ENCODE results near the gene GTPBP8. TPM values are rescaled to one million over a fixed set of nuclear protein-coding genes. Genes with fewer than 3 reads are reported as not detected.

GTPBP8 gene
- total RNA-seq, 1 experiment from 2014 or later, result 16.4 TPM

DNA sequence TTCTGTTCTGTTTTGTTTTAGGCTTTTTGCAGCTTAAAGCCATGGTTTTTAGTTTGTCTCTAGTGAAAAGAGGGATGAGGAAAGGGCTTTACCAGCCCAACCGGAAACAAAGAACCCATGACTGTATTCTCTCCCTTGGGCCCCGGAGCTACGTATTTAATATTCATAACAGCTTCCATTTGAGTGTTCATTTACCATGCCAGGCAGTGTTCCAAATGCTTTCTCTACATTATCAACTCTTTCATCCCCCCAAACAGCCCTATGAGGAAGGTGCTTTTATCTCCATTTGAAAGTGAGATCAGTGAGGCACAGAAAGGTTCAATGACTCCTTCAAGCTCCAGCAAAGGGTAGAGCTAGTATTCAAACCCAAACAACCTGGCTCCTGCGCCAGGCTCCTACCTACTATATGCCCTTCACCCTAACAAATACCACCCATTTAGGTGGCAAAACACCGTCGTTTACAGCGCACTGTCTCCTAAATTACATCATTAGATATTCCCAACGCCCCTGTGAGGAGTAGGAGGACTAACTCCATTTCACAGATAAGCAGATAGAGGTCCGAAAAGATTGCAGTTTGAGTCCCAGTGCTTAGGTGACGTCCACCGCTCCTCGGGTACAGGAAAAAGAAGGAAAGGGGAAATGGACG is 27.9 kb downstream of the GTPBP8 start (continued):
- TF ChIP-seq, protein P1, sequence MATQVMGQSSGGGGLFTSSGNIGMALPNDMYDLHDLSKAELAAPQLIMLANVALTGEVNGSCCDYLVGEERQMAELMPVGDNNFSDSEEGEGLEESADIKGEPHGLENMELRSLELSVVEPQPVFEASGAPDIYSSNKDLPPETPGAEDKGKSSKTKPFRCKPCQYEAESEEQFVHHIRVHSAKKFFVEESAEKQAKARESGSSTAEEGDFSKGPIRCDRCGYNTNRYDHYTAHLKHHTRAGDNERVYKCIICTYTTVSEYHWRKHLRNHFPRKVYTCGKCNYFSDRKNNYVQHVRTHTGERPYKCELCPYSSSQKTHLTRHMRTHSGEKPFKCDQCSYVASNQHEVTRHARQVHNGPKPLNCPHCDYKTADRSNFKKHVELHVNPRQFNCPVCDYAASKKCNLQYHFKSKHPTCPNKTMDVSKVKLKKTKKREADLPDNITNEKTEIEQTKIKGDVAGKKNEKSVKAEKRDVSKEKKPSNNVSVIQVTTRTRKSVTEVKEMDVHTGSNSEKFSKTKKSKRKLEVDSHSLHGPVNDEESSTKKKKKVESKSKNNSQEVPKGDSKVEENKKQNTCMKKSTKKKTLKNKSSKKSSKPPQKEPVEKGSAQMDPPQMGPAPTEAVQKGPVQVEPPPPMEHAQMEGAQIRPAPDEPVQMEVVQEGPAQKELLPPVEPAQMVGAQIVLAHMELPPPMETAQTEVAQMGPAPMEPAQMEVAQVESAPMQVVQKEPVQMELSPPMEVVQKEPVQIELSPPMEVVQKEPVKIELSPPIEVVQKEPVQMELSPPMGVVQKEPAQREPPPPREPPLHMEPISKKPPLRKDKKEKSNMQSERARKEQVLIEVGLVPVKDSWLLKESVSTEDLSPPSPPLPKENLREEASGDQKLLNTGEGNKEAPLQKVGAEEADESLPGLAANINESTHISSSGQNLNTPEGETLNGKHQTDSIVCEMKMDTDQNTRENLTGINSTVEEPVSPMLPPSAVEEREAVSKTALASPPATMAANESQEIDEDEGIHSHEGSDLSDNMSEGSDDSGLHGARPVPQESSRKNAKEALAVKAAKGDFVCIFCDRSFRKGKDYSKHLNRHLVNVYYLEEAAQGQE (IDR thresholded peaks at IDR 0.05; ENCODE audit: low read depth), result no peak
- TF ChIP-seq, protein P2, sequence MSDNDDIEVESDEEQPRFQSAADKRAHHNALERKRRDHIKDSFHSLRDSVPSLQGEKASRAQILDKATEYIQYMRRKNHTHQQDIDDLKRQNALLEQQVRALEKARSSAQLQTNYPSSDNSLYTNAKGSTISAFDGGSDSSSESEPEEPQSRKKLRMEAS (IDR thresholded peaks at IDR 0.05), result no peak
- TF ChIP-seq ZNF274 (IDR thresholded peaks at IDR 0.05; ENCODE audit: low read depth, low read length), result no peak
- TF ChIP-seq YY1 (IDR thresholded peaks at IDR 0.05; ENCODE audit: extremely low read depth, insufficient replicate concordance, low read depth, low read length), result no peak
- no peak for TF ChIP-seq SRF (IDR thresholded peaks at IDR 0.05; ENCODE audit: low read depth)

DNA sequence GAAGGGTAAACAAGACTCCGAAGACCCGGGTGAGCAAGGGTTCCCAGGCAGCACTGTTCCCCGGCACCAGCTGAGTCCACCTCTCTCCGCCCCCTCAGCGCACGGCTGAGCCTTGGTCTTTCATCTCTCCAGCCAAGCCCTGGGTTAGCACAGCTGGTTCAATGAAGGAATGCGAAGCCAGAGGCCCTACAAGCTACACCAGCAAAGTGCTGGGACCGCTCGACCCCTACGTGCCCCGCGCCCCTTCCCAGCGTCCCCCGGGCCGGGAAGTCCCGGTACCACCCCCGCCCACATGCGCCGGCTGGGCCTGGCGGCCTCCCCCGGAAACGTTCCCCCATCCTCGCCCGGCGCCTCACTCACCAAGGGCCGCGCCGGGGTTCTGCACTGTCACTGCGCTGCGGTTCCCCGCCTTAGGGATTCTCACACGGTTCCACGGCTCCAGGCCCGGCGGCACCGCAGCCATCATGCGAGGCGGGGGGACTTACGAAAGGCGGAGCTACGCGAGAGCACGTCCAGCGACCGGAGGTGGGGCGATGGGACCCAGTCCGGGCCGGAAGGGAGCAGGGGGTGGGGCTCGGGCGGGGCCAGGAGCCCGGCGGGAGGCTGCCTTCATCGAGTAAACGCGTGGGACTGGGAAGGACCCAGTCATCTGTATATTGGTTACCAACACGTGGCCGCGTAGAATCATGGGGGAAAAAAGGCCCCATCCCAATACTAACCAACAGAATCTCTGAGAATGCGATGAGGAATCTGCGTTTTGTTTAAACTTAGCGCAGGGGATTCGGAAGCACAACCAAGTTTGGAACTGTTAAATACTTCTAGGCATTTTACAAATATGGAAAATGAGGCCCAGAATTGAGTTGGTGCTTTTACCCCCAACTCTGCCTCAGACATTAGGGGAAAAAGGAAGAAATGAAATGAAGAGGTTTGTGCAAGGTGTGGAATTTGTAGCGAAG is 28.7 kb downstream of the GTPBP8 start:
- Histone ChIP-seq H3K9ac (ENCODE audit: low read length) (peak overlapping the region; percentile 82), H2AFZ (ENCODE audit: low read depth, low read length, poor library complexity, severe bottlenecking) (peak overlapping the region; percentile 66), H3K9me3 (ENCODE audit: control insufficient read depth in 1 of 2, insufficient read depth in 1 of 2, low read depth in 1 of 2, low read length in 2 of 2) (no peaks in the 10 kb centered on the region), H3K27me3 (ENCODE audit: insufficient read depth, low read length) (no peaks in the 10 kb centered on the region), H3K4me3 (replicated peaks in 1 of 2; ENCODE audit: low read depth in 1 of 2, low read length in 2 of 2) (peak overlapping the region; percentile 78 to 85), H4K20me1 (ENCODE audit: insufficient read depth) (no peaks in the 10 kb centered on the region), H3K79me2 (ENCODE audit: insufficient read depth, low read length) (peaks cover 50% of the 10 kb centered on the region), H3K27ac (ENCODE audit: low read depth, low read length) (peak overlapping the region; percentile 85), H3K9me2 (ENCODE audit: insufficient read depth) (no peaks in the 10 kb centered on the region), H3K4me2 (ENCODE audit: low read length) (peak overlapping the region; percentile 82), H3K36me3 (ENCODE audit: control insufficient read depth in 1 of 2, insufficient read depth in 2 of 2, low read length in 2 of 2) (peaks cover 16 to 20% of the 10 kb centered on the region in 2 experiments; a peak in 3 of 4 replicates), H3K4me1 (ENCODE audit: control insufficient read depth in 1 of 2, insufficient read depth in 2 of 2, low read length in 2 of 2) (peaks cover 9 to 17% of the 10 kb centered on the region in 2 experiments; a peak in 3 of 4 replicates)
- DNase-seq (ENCODE audit: low read depth, low spot score) (peak; percentile 82), ATAC-seq (peak; percentile 98)
- ChIA-PET CTCF (interaction anchor here (0.6 to 2.1 kb wide), 6 partner anchors 13 to 630 kb away, joined by 3 to 9 read pairs (median 6); no protein-coding TSS in a partner anchor), RAD21 (ENCODE audit: low non-redundant PET in 1 of 2, low total read pairs in 2 of 2, uncharacterized antibody in 2 of 2, unreplicated experiment in 2 of 2) (interaction anchor here in 1 of 2 experiments (0.7 kb wide), 2 partner anchors 12 to 889 kb away, joined by 3 to 4 read pairs; no protein-coding TSS in a partner anchor), POLR2A (interaction anchor here (1.0 to 1.2 kb wide), 4 partner anchors 11 to 28 kb away, joined by 4 to 5 read pairs (median 4); partner anchors contain the start of gene GTPBP8)
- TSS peak; percentile 63 for BruUV-seq (replicated peaks)
- intact Hi-C loops (cut with micrococcal nuclease), result no loop called here
- TF ChIP-seq ZFX (IDR thresholded peaks at IDR 0.05) (peak; percentile 89), ELF1 (IDR thresholded peaks at IDR 0.05; ENCODE audit: borderline replicate concordance, low read depth) (peak; percentile 45; the same call in 1 of the 2 replicates), SRF (IDR thresholded peaks at IDR 0.05; ENCODE audit: low read depth) (no peak), CEBPB (IDR thresholded peaks at IDR 0.05; ENCODE audit: low read depth) (no peak; the same call in 1 of the 2 replicates), YY1 (IDR thresholded peaks at IDR 0.05; ENCODE audit: extremely low read depth, insufficient replicate concordance, low read depth, low read length) (peak; percentile 86), POLR2AphosphoS5 (IDR thresholded peaks at IDR 0.05; ENCODE audit: low read depth, low read length) (peak; percentile 52; the same call in 1 of the 2 replicates), EGR1 (IDR thresholded peaks at IDR 0.05; ENCODE audit: low read depth) (peak; percentile 86), SP1 (IDR thresholded peaks at IDR 0.05; ENCODE audit: low read depth) (peak; percentile 61), CBX3 (IDR thresholded peaks at IDR 0.05; ENCODE audit: low read depth) (0 out of 2 replicates have a peak, but pooled peaks have one; percentile 73), SIN3A (IDR thresholded peaks at IDR 0.05; ENCODE audit: low read depth) (peak; percentile 80), POLR2A (IDR thresholded peaks at IDR 0.05; ENCODE audit: borderline replicate concordance, extremely low read depth, insufficient read depth, insufficient read length) (peak; percentile 74)
- TF ChIP-seq, protein P2 (IDR thresholded peaks at IDR 0.05), result peak; percentile 97
- TF ChIP-seq, protein P3, sequence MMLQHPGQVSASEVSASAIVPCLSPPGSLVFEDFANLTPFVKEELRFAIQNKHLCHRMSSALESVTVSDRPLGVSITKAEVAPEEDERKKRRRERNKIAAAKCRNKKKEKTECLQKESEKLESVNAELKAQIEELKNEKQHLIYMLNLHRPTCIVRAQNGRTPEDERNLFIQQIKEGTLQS (IDR thresholded peaks at IDR 0.05), result no peak

Data from HCT116 (cell line).